Subcutaneous abdominal adipose tissue (tissue), 5 donors: ENCODE data around the gene STK39.

ENCODE experiments used
- H3K27ac ChIP-seq: one replicate; pipeline ENCODE4 v1.7.0; 2013; ENCODE audit warnings: low read depth, mild to moderate bottlenecking, inconsistent platforms, low read length, moderate library complexity
- H3K27me3 ChIP-seq, 5 donors: one replicate each; pipeline ENCODE4 v1.7.0; 2013; ENCODE audit warnings: low read length in 5 of 5, inconsistent platforms in 1 of 5; ENCODE audit not compliant: control insufficient read depth in 5 of 5, insufficient read depth in 4 of 5
- H3K36me3 ChIP-seq, 5 donors: one replicate each; pipeline ENCODE4 v1.7.0; 2013; ENCODE audit warnings: low read length in 5 of 5; ENCODE audit not compliant: control insufficient read depth in 5 of 5, insufficient read depth in 5 of 5
- H3K4me1 ChIP-seq, 5 donors: one replicate each; pipeline ENCODE4 v1.7.0; 2013; ENCODE audit warnings: low read length in 5 of 5, mild to moderate bottlenecking in 3 of 5, moderate library complexity in 1 of 5; ENCODE audit not compliant: control insufficient read depth in 5 of 5, insufficient read depth in 5 of 5
- H3K4me3 ChIP-seq, 5 donors: one replicate each; pipeline ENCODE4 v1.7.0; 2013; ENCODE audit warnings: low read length in 5 of 5, low read depth in 1 of 5
- H3K9ac ChIP-seq, 5 donors: one replicate each; pipeline ENCODE4 v1.7.0; 2013; ENCODE audit warnings: low read length in 5 of 5, mild to moderate bottlenecking in 4 of 5, moderate library complexity in 3 of 5
- H3K9me3 ChIP-seq, 5 donors: one replicate each; pipeline ENCODE4 v1.7.0; 2013; ENCODE audit warnings: low read length in 5 of 5; ENCODE audit not compliant: control insufficient read depth in 5 of 5
- donor health status: healthy.
- donor health status: healthy.
- donor health status: healthy.
- donor health status: healthy.
- donor health status: healthy.

STK39 gene

GRCh38 chr2:168059758-168060157 is 187.6 kb downstream of the STK39 start:
- Histone ChIP-seq H3K9me3 (no peaks in the 10 kb centered on the region), H3K9ac (no peak overlapping the region), H3K36me3 (peaks cover 4 to 20% (median 16%) of the 10 kb centered on the region in 5 donors), H3K4me3 (no peak overlapping the region), H3K4me1 (peaks cover 0 to 4% (median 0%) of the 10 kb centered on the region in 5 donors), H3K27ac (no peak overlapping the region), H3K27me3 (no peaks in the 10 kb centered on the region)

GRCh38 chr2:168058675-168059074 is 188.7 kb downstream of the STK39 start:
- Histone ChIP-seq H3K27ac (no peak overlapping the region), H3K9me3 (no peaks in the 10 kb centered on the region), H3K27me3 (no peaks in the 10 kb centered on the region), H3K4me3 (no peak overlapping the region), H3K4me1 (peaks cover 0 to 4% (median 0%) of the 10 kb centered on the region in 5 donors), H3K36me3 (peaks cover 2 to 16% (median 13%) of the 10 kb centered on the region in 5 donors), H3K9ac (no peak overlapping the region)

GRCh38 chr2:168056242-168056787 is 191.1 kb downstream of the STK39 start:
- Histone ChIP-seq H3K4me3 (no peak overlapping the region), H3K9me3 (no peaks in the 10 kb centered on the region), H3K4me1 (peaks cover 0 to 4% (median 0%) of the 10 kb centered on the region in 5 donors), H3K27ac (no peak overlapping the region), H3K9ac (no peak overlapping the region), H3K36me3 (peaks cover 2 to 8% (median 4%) of the 10 kb centered on the region in 5 donors), H3K27me3 (no peaks in the 10 kb centered on the region)

GRCh38 chr2:168054657-168055056 is 192.7 kb downstream of the STK39 start:
- no peak overlapping the region for H3K9ac ChIP-seq
- no peaks in the 10 kb centered on the region for H3K27me3 ChIP-seq
- no peaks in the 10 kb centered on the region for H3K9me3 ChIP-seq
- H3K4me3 ChIP-seq = no peak overlapping the region
- H3K36me3 ChIP-seq = peaks cover under 1 to 10% (median 3%) of the 10 kb centered on the region in 5 donors
- no peak overlapping the region for H3K27ac ChIP-seq
- H3K4me1 ChIP-seq = no peaks in the 10 kb centered on the region

GRCh38 chr2:168053676-168054075 is 193.7 kb downstream of the STK39 start:
- H3K9ac ChIP-seq = no peak overlapping the region
- no peaks in the 10 kb centered on the region for H3K4me1 ChIP-seq
- no peaks in the 10 kb centered on the region for H3K9me3 ChIP-seq
- peaks cover 0 to 6% (median 0%) of the 10 kb centered on the region in 5 donors for H3K36me3 ChIP-seq
- no peak overlapping the region for H3K27ac ChIP-seq
- H3K27me3 ChIP-seq = no peaks in the 10 kb centered on the region
- H3K4me3 ChIP-seq = no peak overlapping the region

GRCh38 chr2:168052773-168053172 is 194.6 kb downstream of the STK39 start:
- no peaks in the 10 kb centered on the region for H3K4me1 ChIP-seq
- H3K9me3 ChIP-seq = no peaks in the 10 kb centered on the region

GRCh38 chr2:168050377-168050776 is 197.0 kb downstream of the STK39 start:
- no peak overlapping the region for H3K27ac ChIP-seq
- H3K4me1 ChIP-seq = no peaks in the 10 kb centered on the region
- H3K27me3 ChIP-seq = no peaks in the 10 kb centered on the region
- no peaks in the 10 kb centered on the region for H3K9me3 ChIP-seq
- H3K4me3 ChIP-seq = no peak overlapping the region
- H3K9ac ChIP-seq = no peak overlapping the region
- peaks cover 0 to 5% (median 0%) of the 10 kb centered on the region in 5 donors for H3K36me3 ChIP-seq

More at GRCh38 chr2:168052773-168053172, 194.6 kb downstream of the STK39 start:
- Histone ChIP-seq H3K27me3 (no peaks in the 10 kb centered on the region), H3K27ac (no peak overlapping the region), H3K4me3 (no peak overlapping the region), H3K36me3 (peaks cover 0 to 5% (median 0%) of the 10 kb centered on the region in 5 donors), H3K9ac (no peak overlapping the region)

GRCh38 chr2:168049609-168050008 is 197.8 kb downstream of the STK39 start:
- Histone ChIP-seq H3K4me3 (no peak overlapping the region), H3K9me3 (no peaks in the 10 kb centered on the region), H3K4me1 (no peaks in the 10 kb centered on the region), H3K9ac (no peak overlapping the region), H3K27me3 (no peaks in the 10 kb centered on the region), H3K36me3 (peaks cover 0 to 5% (median 0%) of the 10 kb centered on the region in 5 donors), H3K27ac (no peak overlapping the region)

- Histone ChIP-seq H3K36me3 (peaks cover 0 to 5% (median 0%) of the 10 kb centered on the region in 5 donors), H3K27me3 (no peaks in the 10 kb centered on the region), H3K27ac (no peak overlapping the region), H3K9ac (no peak overlapping the region), H3K9me3 (no peaks in the 10 kb centered on the region), H3K4me3 (no peak overlapping the region), H3K4me1 (no peaks in the 10 kb centered on the region)
Observed at GRCh38 chr2:168047091-168047690, 200.2 kb downstream of the STK39 start.

GRCh38 chr2:168044579-168044978 is 202.8 kb downstream of the STK39 start:
- Histone ChIP-seq H3K27ac (no peak overlapping the region), H3K4me1 (no peaks in the 10 kb centered on the region), H3K9ac (no peak overlapping the region), H3K27me3 (no peaks in the 10 kb centered on the region), H3K36me3 (peaks cover 0 to 5% (median 1%) of the 10 kb centered on the region in 5 donors), H3K4me3 (no peak overlapping the region), H3K9me3 (no peaks in the 10 kb centered on the region)
